ENCODE data around the gene ALG1. TPM values are rescaled to one million over a fixed set of nuclear protein-coding genes. Genes with fewer than 3 reads are reported as not detected.

ALG1 gene
- total and polyA plus RNA-seq, 2 experiments from 2014 or later: 45.5 to 63.6 TPM

- WGBS (ENCODE audit: low lambda C conversion rate, missing lambda C conversion rate): 67% methylated on average over 6 of the region's 6 CpGs
- Histone ChIP-seq H3K9me2 (replicated peaks; ENCODE audit: insufficient read depth) (no peaks in the 10 kb centered on the region), H3K4me1 (ENCODE audit: insufficient read depth) (no peaks in the 10 kb centered on the region)
Observed at GRCh38 chr16:5059386-5060072, 12.1 kb upstream of the ALG1 start.

GRCh38 chr16:5060073-5060641 is 11.5 kb upstream of the ALG1 start:
- H3K4me2 ChIP-seq: no peak overlapping the region
- H3K79me2 ChIP-seq: no peaks in the 10 kb centered on the region
- no peak overlapping the region for H3K27ac ChIP-seq
- no peak for TF ChIP-seq CTCF (IDR thresholded peaks at IDR 0.05; ENCODE audit: poor library complexity)
- TF ChIP-seq EZH2 (IDR thresholded peaks at IDR 0.05; ENCODE audit: borderline replicate concordance): no peak
- TF ChIP-seq EZH2phosphoT487 (IDR thresholded peaks at IDR 0.05; ENCODE audit: low read depth, severe bottlenecking, unreplicated experiment): no peak
- no peak overlapping the region for H2AFZ ChIP-seq
- H3K4me1 ChIP-seq (ENCODE audit: insufficient read depth): peaks cover under 1% of the 10 kb centered on the region
- H3K9me2 ChIP-seq (replicated peaks; ENCODE audit: insufficient read depth): no peaks in the 10 kb centered on the region
- no peaks in the 10 kb centered on the region for H3K27me3 ChIP-seq
- H3K9me3 ChIP-seq (ENCODE audit: low read depth): no peaks in the 10 kb centered on the region
- no peaks in the 10 kb centered on the region for H3K36me3 ChIP-seq (replicated peaks; ENCODE audit: insufficient read depth, low read depth)
- no peaks in the 10 kb centered on the region for H4K20me1 ChIP-seq (ENCODE audit: insufficient read depth, poor library complexity, severe bottlenecking)
- 80% methylated on average over 10 of the region's 10 CpGs for WGBS (ENCODE audit: low lambda C conversion rate, missing lambda C conversion rate)
- DNase-seq (ENCODE audit: low spot score): no peak
- no peak overlapping the region for H3K4me3 ChIP-seq

More at GRCh38 chr16:5059386-5060072, 12.1 kb upstream of the ALG1 start:
- H3K79me2 ChIP-seq: no peaks in the 10 kb centered on the region
- no peak overlapping the region for H3K27ac ChIP-seq
- H3K9me3 ChIP-seq (ENCODE audit: low read depth): no peaks in the 10 kb centered on the region
- H2AFZ ChIP-seq: no peak overlapping the region
- no peaks in the 10 kb centered on the region for H3K27me3 ChIP-seq
- no peak for DNase-seq (ENCODE audit: low spot score)
- H3K36me3 ChIP-seq (replicated peaks; ENCODE audit: insufficient read depth, low read depth): no peaks in the 10 kb centered on the region
- H3K4me2 ChIP-seq: no peak overlapping the region
- TF ChIP-seq CTCF (IDR thresholded peaks at IDR 0.05; ENCODE audit: poor library complexity) (no peak), EZH2phosphoT487 (IDR thresholded peaks at IDR 0.05; ENCODE audit: low read depth, severe bottlenecking, unreplicated experiment) (no peak)
- H4K20me1 ChIP-seq (ENCODE audit: insufficient read depth, poor library complexity, severe bottlenecking): no peaks in the 10 kb centered on the region
- H3K4me3 ChIP-seq: no peak overlapping the region

- H3K27me3 ChIP-seq: no peaks in the 10 kb centered on the region
- no peak overlapping the region for H3K4me2 ChIP-seq
- H3K9me2 ChIP-seq (replicated peaks; ENCODE audit: insufficient read depth): no peaks in the 10 kb centered on the region
- no peaks in the 10 kb centered on the region for H4K20me1 ChIP-seq (ENCODE audit: insufficient read depth, poor library complexity, severe bottlenecking)
- no peak overlapping the region for H2AFZ ChIP-seq
- H3K4me3 ChIP-seq: no peak overlapping the region
- H3K36me3 ChIP-seq (replicated peaks; ENCODE audit: insufficient read depth, low read depth): no peaks in the 10 kb centered on the region
- H3K4me1 ChIP-seq (ENCODE audit: insufficient read depth): peaks cover 4% of the 10 kb centered on the region
- 90% methylated on average over 11 of the region's 11 CpGs for WGBS (ENCODE audit: low lambda C conversion rate, missing lambda C conversion rate)
- TF ChIP-seq EZH2phosphoT487 (IDR thresholded peaks at IDR 0.05; ENCODE audit: low read depth, severe bottlenecking, unreplicated experiment) (no peak), CTCF (IDR thresholded peaks at IDR 0.05; ENCODE audit: poor library complexity) (no peak), EZH2 (IDR thresholded peaks at IDR 0.05; ENCODE audit: borderline replicate concordance) (no peak)
- H3K27ac ChIP-seq: no peak overlapping the region
- no peaks in the 10 kb centered on the region for H3K9me3 ChIP-seq (ENCODE audit: low read depth)
- H3K79me2 ChIP-seq: no peaks in the 10 kb centered on the region
- DNase-seq (ENCODE audit: low spot score): no peak
Observed at GRCh38 chr16:5062051-5062450, 9.6 kb upstream of the ALG1 start.
